Hepatocyte (in vitro differentiated cells): ENCODE data around the gene SLC66A3. TPM values are rescaled to one million over a fixed set of nuclear protein-coding genes. Genes with fewer than 3 reads are reported as not detected.

Source experiments
- DNase-seq: peaks from one replicate; pipeline ENCODE4 v3.0.0-alpha.2; 2016; ENCODE audit warnings: low spot score
- H2AFZ ChIP-seq: fragments of 200-600 bp; sonication (generic); 2 replicates; pipeline ENCODE4 v1.6.0; 2016; ENCODE audit warnings: antibody characterized with exemption, mild to moderate bottlenecking
- H3K27ac ChIP-seq: fragments of 200-600 bp; sonication (generic); 2 replicates; pipeline ENCODE4 v1.5.1; 2016; ENCODE audit warnings: mild to moderate bottlenecking
- H3K27me3 ChIP-seq: fragments of 200-600 bp; sonication (generic); 2 replicates; pipeline ENCODE4 v1.6.1; 2016
- H3K36me3 ChIP-seq: fragments of 200-600 bp; sonication (generic); replicated peaks from 2 replicates; pipeline ENCODE4 v1.5.1; 2016; ENCODE audit warnings: low read depth; ENCODE audit not compliant: insufficient read depth
- H3K4me1 ChIP-seq: fragments of 200-600 bp; sonication (generic); 2 replicates; pipeline ENCODE4 v1.5.1; 2016; ENCODE audit warnings: mild to moderate bottlenecking, moderate library complexity; ENCODE audit not compliant: insufficient read depth
- H3K4me2 ChIP-seq: fragments of 200-600 bp; sonication (generic); 2 replicates; pipeline ENCODE4 v1.6.0; 2016
- H3K4me3 ChIP-seq: fragments of 200-600 bp; sonication (generic); 2 replicates; pipeline ENCODE4 v1.5.1; 2016; ENCODE audit warnings: mild to moderate bottlenecking
- H3K79me2 ChIP-seq: fragments of 200-600 bp; sonication (generic); 2 replicates; pipeline ENCODE4 v1.6.0; 2017; ENCODE audit warnings: mild to moderate bottlenecking
- H3K9me2 ChIP-seq: fragments of 200-600 bp; sonication (generic); replicated peaks from 2 replicates; pipeline ENCODE4 v1.6.0; 2017; ENCODE audit warnings: mild to moderate bottlenecking; ENCODE audit not compliant: insufficient read depth
- H3K9me3 ChIP-seq: fragments of 200-600 bp; sonication (generic); 2 replicates; pipeline ENCODE4 v1.5.1; 2016; ENCODE audit warnings: low read depth, mild to moderate bottlenecking
- H4K20me1 ChIP-seq: fragments of 200-600 bp; sonication (generic); 2 replicates; pipeline ENCODE4 v1.6.0; 2016; ENCODE audit warnings: mild to moderate bottlenecking; ENCODE audit not compliant: insufficient read depth, poor library complexity, severe bottlenecking
- CTCF ChIP-seq: fragments of 200-600 bp; sonication (generic); IDR thresholded peaks from 2 replicates; pipeline ENCODE4 v1.5.1; 2016; ENCODE audit warnings: antibody characterized with exemption, mild to moderate bottlenecking; ENCODE audit not compliant: poor library complexity
- EZH2 ChIP-seq: fragments of 200-600 bp; sonication (generic); IDR thresholded peaks from 2 replicates; pipeline ENCODE4 v1.6.1; 2016; ENCODE audit warnings: antibody characterized with exemption, mild to moderate bottlenecking, borderline replicate concordance
- EZH2phosphoT487 ChIP-seq: fragments of 200-600 bp; sonication (generic); IDR thresholded peaks from one replicate; pipeline ENCODE4 v1.6.1; 2018; ENCODE audit warnings: antibody characterized with exemption, mild to moderate bottlenecking, low read depth, moderate library complexity; ENCODE audit not compliant: unreplicated experiment, severe bottlenecking
- WGBS: methylation state at CpG from one replicate; pipeline ENCODE4 v1.1.6; 2016; ENCODE audit warnings: low lambda C conversion rate; ENCODE audit errors: missing lambda C conversion rate; 5-methylcytosine and 5-hydroxymethylcytosine counted together
- polyA plus RNA-seq: library from polyadenylated mRNA; unstranded; fragments of >200 nt; fragmentation: Nextera tagmentation; extraction: Ambion mirVana; gene quantifications from 2 replicates; pipeline ENCODE4 v1.2.1, GENCODE V29; 2016
- total RNA-seq: library from RNA; depleted of rRNA; stranded (reverse); fragments of >200 nt; gene quantifications from 2 replicates; pipeline ENCODE4 v1.2.3, GENCODE V29; 2014

Gene SLC66A3
- total and polyA plus RNA-seq, 2 experiments from 2014 or later: 24.3 to 26.8 TPM

DNA sequence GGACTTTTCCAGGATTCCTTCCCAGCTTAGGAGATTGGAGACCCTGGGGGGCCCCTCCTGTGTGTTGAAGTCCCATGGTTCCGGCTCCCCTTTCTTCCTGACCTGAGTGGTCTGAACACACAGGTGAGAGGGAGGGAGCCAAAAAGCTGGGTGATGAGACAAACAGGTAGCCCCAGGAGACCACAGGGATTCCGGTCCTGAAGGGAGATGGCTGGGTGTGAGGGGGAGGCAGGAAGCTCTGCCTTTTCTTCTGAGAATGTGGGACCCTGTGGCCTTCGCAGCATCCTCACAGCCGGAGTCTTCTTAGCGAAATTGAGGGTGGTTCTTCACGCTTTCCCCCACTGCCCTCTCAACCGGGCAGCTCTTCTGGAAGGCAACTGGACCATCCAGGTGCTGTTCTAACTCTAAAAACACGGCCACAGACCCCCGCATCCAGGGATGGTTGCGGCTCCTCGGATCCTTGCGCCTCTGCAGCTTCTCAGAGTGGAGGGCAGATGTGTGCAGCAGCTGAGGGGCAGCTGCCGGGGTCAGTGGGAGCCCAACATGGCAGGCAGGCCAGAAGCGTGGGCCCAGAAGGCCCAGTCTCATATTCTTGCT, 4.4 kb downstream of the SLC66A3 start:
- no peak for TF ChIP-seq EZH2phosphoT487
- no peak for TF ChIP-seq EZH2
- TF ChIP-seq CTCF: no peak
- H3K4me3 ChIP-seq: no peak overlapping the region
- WGBS: 96% methylated on average over 13 of the region's 14 CpGs
- peaks cover 7% of the 10 kb centered on the region for H3K4me1 ChIP-seq
- H3K27me3 ChIP-seq: no peaks in the 10 kb centered on the region
- H3K4me2 ChIP-seq: no peak overlapping the region
- H3K79me2 ChIP-seq: no peaks in the 10 kb centered on the region
- H3K9me2 ChIP-seq: no peaks in the 10 kb centered on the region
- no peak for DNase-seq
- H3K27ac ChIP-seq: no peak overlapping the region
- no peaks in the 10 kb centered on the region for H3K9me3 ChIP-seq
- no peaks in the 10 kb centered on the region for H3K36me3 ChIP-seq
- H2AFZ ChIP-seq: no peak overlapping the region
- no peaks in the 10 kb centered on the region for H4K20me1 ChIP-seq

GRCh38 chr2:11160256-11160655, 5.0 kb downstream of the SLC66A3 start:
- 91% methylated on average over 12 of the region's 13 CpGs for WGBS
- Histone ChIP-seq H4K20me1 (no peaks in the 10 kb centered on the region), H3K4me1 (peaks cover 7% of the 10 kb centered on the region), H3K36me3 (no peaks in the 10 kb centered on the region), H3K4me2 (no peak overlapping the region), H3K27me3 (no peaks in the 10 kb centered on the region), H3K79me2 (no peaks in the 10 kb centered on the region), H2AFZ (no peak overlapping the region), H3K9me3 (no peaks in the 10 kb centered on the region), H3K4me3 (no peak overlapping the region), H3K27ac (no peak overlapping the region), H3K9me2 (no peaks in the 10 kb centered on the region)
- no peak for DNase-seq
- TF ChIP-seq EZH2: no peak
- no peak for TF ChIP-seq EZH2phosphoT487
- no peak for TF ChIP-seq CTCF

DNA sequence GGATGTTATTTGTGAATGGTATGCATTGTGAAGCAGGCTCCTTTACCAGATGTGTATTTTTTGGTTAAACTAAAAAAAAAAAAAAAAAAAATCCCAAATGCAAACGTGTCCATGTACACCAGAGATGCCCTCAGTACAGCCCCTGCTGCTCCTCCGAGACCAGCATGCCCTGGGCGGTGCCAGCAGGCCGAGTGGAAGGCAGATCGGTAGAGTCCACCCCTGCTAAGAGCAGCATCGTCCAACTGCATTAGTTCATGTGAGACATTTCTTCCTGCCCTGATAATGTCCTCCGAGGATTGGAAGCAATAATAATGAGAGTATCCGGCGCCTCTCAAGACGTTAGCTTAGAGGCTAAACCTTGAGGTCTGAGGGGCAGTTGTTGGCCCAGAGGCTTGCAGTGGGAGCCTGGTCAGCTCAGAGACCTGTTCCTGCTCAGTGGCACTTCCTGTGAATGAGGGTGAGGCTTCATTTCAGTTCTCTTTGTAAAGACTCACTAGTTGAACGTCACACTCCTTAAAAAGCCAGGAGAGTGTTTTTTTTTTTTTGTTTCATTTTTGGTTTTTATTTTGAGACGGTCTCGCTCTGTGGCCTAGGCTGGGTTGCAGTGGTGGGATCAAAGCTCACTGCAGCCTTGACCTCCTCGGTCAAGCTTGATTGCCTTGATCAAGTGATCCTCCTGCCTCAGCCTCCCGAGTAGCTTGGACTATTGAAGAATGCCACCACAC, 5.6 kb downstream of the SLC66A3 start:
- H3K4me3 ChIP-seq: no peak overlapping the region
- H3K36me3 ChIP-seq: no peaks in the 10 kb centered on the region
- TF ChIP-seq EZH2phosphoT487 (no peak), CTCF (no peak), EZH2 (no peak)
- H3K79me2 ChIP-seq: no peaks in the 10 kb centered on the region
- no peak overlapping the region for H2AFZ ChIP-seq
- H3K4me1 ChIP-seq: peaks cover 4% of the 10 kb centered on the region
- WGBS: 96% methylated on average over 15 of the region's 15 CpGs
- no peak for DNase-seq
- no peak overlapping the region for H3K4me2 ChIP-seq
- no peaks in the 10 kb centered on the region for H4K20me1 ChIP-seq
- no peaks in the 10 kb centered on the region for H3K9me3 ChIP-seq
- no peak overlapping the region for H3K27ac ChIP-seq
- no peaks in the 10 kb centered on the region for H3K27me3 ChIP-seq
- H3K9me2 ChIP-seq: no peaks in the 10 kb centered on the region
